GM21619 (cell line): ENCODE results near the gene OSBP2.

ENCODE experiments used
- ATAC-seq: cut with Tn5 transposase; IDR thresholded peaks from one replicate; pipeline ENCODE4 v1.9.1; 2021; ENCODE audit not compliant: unreplicated experiment

The OSBP2 gene

DNA sequence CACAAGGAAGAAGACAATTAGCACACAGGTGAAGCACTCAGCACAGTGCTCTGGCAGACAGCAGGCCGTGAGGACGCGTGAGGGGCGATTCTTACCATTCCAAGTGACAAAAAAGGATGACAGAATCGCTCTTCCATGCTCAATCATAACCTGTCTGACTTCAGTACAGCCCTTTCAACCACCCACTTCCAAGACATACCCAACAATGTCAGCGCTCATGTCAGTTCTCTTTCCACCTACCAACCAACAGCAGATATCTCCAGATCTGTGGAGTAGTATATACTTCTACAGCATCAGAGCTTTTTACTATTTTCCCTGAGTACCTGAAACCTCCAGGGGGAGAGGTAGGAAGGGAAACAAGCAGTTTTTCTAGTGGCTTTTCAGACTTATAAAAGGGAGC, 233.7 kb downstream of the OSBP2 start:
- ATAC-seq, result no peak

DNA sequence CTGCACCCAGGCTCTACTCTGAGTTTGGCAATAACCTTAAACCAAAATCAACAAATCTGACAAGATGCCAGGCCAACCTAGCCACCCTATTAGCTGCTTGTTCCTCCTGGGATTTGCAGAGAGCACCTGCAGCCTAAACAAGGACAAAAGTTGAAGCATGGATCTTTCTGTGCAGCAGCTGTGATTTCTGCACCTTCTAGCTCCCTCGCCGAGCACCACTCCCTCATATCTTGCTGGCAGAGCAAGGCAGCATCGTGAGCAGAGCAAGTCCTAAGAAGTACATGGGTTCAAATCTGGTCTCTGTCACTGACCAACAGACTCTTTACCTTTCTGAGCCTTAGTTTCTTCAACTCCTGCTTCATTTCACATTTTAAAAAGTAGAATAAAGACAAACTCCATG, 235.6 kb downstream of the OSBP2 start:
- ATAC-seq, result no peak

GRCh38 chr22:30931541-30932300, 237.0 kb downstream of the OSBP2 start:
- no peak for ATAC-seq

DNA sequence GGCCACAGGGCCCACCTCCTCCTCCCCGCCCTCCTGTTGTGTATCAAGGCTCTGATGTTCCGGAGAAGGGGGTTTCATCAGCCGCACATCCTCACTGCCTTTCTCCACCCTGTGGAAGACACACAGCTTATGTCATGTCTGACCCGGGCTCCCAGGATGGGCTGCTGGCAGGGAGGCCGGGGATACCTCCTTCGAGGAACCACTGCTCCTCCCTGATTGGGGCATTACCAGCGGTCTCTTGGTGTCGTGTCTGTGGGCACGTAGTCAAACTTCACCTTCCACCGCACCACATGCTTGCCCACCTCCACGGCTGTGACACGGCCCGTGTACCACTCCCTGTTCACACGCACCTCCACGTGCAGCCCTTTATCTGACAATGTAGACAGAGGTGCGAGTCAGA, 238.0 kb downstream of the OSBP2 start:
- no peak for ATAC-seq

DNA sequence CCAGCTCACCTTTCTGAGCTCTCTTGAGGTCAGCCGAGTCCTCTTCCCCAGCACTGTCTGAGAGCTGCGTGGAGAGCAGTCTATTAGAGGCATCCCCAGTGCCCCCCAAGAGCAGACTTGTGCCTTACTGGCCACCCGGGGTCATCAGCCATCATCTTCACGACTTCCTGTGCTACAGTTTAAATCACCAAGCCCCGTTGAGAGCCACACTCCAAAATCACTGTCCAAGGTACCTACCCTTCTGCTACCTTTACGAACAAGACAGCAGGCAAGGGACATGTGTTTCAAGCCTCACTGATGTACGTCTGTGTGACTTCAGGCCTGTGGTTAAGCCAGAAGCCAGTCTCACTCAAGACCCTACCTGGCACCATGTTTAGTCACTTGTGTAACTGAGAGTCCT, 238.8 kb downstream of the OSBP2 start:
- no peak for ATAC-seq

GRCh38 chr22:30934053-30934452, 239.4 kb downstream of the OSBP2 start:
- ATAC-seq, result no peak

- ATAC-seq, result no peak
Observed at GRCh38 chr22:30940685-30941362, 246.2 kb downstream of the OSBP2 start.

DNA sequence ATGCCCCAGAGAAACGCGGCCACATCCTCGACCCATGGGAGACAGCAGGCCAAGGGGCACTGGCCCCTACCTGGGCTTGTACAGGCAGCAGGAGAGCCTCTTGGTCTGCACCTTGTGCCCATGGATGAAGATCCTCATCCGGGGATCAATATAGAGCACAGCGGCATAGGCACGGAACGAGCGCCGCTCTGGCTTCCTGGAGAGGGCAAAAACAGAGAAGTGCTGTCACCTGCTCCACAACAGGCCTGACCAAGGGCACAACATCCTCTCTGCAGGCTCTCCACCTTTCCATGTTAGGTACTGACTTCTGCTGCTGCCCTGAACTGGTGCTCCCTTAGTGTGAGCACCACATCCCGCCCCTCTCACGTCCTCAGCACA, 246.7 kb downstream of the OSBP2 start:
- no peak for ATAC-seq

- no peak for ATAC-seq
Observed at GRCh38 chr22:30943368-30943767, 248.7 kb downstream of the OSBP2 start.

- no peak for ATAC-seq
Observed at GRCh38 chr22:30944986-30945385, 250.3 kb downstream of the OSBP2 start.

- ATAC-seq, result no peak
Observed at GRCh38 chr22:30945653-30946052, 251.0 kb downstream of the OSBP2 start.

GRCh38 chr22:30946354-30946753, 251.7 kb downstream of the OSBP2 start:
- no peak for ATAC-seq

GRCh38 chr22:30947173-30947815, 252.6 kb downstream of the OSBP2 start:
- ATAC-seq, result no peak

DNA sequence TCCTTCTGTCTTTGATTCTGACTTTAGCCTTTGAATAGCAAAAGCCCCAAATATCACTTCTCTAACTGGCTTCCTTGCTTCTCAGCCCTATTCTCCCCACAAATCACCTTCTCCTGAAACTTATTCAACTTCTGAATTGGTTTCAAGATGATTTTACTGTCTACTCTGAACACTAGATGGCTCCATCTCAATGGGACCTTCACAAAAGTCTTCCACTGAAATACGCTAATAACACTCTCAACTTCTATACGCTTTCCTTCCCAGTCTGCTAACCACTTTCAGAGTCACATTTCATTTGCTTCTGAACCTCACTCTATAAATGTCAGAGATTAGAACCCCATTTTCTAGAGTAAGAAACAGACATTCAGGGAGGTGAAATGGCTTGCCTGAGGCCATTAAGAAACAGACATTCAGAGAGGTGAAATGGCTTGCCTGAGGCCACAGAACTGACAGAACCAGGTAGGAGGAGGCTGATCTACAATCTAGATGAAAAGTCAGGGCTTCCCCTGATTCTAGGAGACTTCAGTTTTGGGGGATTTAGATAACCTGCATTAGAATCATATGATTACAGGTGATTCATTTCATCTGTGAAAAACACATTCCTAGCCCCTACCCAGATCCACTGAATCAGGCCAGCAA, 253.3 kb downstream of the OSBP2 start:
- no peak for ATAC-seq

DNA sequence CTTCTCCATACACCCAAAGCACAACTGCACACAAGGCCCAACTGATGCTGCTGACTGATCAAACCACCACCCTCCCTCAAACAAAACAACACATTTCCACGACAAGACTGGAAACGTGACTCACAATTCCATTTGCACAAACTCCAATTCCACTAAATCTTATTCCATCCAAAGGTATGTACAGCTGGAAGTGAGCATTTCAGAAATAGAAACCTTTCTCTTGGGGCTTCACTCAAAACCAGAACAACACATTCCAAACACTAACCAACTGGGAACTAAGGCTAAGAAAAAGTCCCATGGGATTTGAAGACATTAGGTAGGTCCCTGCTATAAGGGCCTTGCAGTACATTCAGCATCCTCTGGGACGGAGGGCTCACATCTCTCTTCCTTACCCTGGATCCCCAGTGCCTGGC, 254.3 kb downstream of the OSBP2 start:
- ATAC-seq, result no peak

DNA sequence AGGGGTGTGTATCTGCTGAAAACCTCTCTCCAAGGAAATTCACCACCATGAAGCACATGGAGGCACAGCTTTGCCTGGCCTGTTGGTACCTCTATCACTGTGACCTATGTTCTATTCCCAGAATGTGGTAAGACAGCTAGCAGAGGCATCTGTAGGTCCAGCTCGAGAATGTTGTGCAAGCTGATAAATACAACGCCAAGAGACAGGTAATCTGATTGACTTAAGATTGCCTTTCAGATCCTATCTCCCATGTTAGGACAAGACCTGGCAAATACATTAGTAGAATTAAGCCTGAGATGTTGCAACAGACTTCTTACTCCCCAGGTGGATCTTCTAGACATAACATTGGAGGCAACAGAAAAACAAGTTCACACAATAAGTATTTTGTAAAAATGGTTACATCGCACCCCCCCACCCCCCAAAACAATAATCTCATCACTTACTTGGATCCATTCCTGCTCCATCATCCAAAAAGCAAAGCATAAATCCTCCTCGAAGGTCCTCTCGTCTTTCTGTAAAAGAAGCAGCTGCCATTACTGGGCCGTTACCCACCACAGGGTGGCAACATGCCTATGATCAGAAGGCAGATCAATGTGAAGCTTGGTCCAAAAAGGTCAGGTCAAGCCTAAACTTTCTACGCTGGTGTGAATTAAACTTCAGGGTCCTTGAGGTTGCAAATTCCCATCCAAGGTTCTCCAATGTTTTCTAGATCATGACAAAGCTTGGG, 255.4 kb downstream of the OSBP2 start:
- ATAC-seq, result no peak

DNA sequence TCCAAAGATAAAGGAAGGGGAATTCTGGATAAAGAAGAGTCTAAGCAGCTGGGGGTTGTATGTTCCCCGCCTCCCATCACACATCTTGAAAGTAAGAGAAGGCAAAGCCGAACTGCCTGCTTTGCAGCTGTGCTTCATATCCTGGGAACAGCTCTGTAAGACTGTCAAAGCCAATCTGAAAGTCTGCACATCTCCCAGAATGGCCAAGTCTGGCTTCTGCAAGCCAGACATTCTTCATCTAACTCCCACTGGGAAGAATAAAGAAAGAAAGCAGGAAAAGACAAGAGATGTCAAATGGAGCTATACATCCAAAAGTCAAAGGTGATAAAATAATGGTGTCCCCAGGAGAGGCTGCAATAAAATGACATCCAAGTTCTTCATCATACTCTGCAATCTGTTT, 258.5 kb downstream of the OSBP2 start:
- ATAC-seq, result no peak

DNA sequence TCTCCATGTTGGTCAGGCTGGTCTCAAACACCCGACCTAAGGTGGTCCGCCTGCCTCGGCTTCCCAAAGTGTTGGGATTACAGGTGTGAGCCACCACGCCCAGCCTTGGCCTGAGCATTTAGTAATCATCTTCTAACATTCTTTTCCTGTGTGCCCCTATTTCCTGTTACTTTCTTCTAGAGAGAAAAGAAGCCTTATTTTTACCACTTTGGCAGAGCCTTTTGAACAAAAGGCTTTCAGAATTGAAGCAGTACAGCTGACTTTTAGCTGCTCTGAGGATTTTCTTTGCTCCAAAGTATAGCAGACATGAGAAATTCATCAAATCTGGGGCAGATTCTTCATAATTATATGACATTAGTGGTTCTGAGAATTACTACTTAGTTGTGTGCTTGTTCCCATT, 260.5 kb downstream of the OSBP2 start:
- ATAC-seq, result no peak
